Skeletal muscle tissue (tissue), 4 donors: Measurements from ENCODE around the gene SLC9C2. TPM values are rescaled to one million over a fixed set of nuclear protein-coding genes. Genes with fewer than 3 reads are reported as not detected.
"Not testable (repeated sequence)": the region's sequence is repeated elsewhere in the genome, so short reads cannot be mapped to it uniquely, and the experiment has no call there.

Source experiments
- H3K27ac ChIP-seq: one replicate; pipeline ENCODE4 v1.7.0; 2013; ENCODE audit warnings: mild to moderate bottlenecking, low read depth, low read length, inconsistent platforms
- H3K27me3 ChIP-seq, 3 donors: one replicate each; pipeline ENCODE4 v1.7.0; 2013; ENCODE audit warnings: low read length in 3 of 3; ENCODE audit not compliant: control insufficient read depth in 3 of 3, insufficient read depth in 3 of 3
- H3K36me3 ChIP-seq, 3 donors: one replicate each; pipeline ENCODE4 v1.7.0; 2013; ENCODE audit warnings: low read length in 3 of 3; ENCODE audit not compliant: control insufficient read depth in 3 of 3, insufficient read depth in 3 of 3
- H3K4me1 ChIP-seq, 3 donors: one replicate each; pipeline ENCODE4 v1.7.0; 2013; ENCODE audit warnings: low read length in 3 of 3, mild to moderate bottlenecking in 3 of 3; ENCODE audit not compliant: control insufficient read depth in 3 of 3, insufficient read depth in 3 of 3
- H3K4me3 ChIP-seq, 3 donors: one replicate each; pipeline ENCODE4 v1.7.0; 2013; ENCODE audit warnings: low read length in 3 of 3
- H3K9ac ChIP-seq, 3 donors: one replicate each; pipeline ENCODE4 v1.7.0; 2013; ENCODE audit warnings: low read length in 3 of 3, mild to moderate bottlenecking in 3 of 3, moderate library complexity in 2 of 3, low read depth in 1 of 3
- H3K9me3 ChIP-seq, 3 donors: one replicate each; pipeline ENCODE4 v1.7.0; 2013; ENCODE audit warnings: low read length in 3 of 3; ENCODE audit not compliant: control insufficient read depth in 3 of 3
- total RNA-seq: library from RNA; depleted of rRNA; stranded (reverse); fragments of >200 nt; gene quantifications from one replicate; pipeline ENCODE4 v1.2.3, GENCODE V29; 2014
- donor health status: Osteomylitis.

SLC9C2 gene
- total RNA-seq, 1 donor from 2014 or later: under 0.01 TPM

DNA sequence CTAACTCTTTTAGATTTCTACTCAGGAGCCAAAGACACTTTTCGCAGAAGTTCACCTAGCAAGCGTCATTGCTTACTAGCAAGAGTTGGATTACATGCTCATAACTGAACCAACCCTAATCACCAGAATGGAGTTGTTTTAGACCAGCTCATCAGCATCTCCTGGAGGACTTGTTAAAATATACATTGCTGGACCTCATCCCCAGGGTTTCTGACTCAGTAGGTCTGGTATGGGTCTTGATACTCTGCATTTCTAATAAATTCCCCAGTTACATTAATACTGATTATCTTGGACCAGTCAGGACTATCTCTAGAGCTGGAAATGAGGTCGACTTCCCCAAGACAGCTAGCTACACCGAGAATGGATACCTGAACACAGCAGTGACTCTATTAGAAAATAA, 135.4 kb downstream of the SLC9C2 start:
- Histone ChIP-seq H3K9me3 (no peaks in the 10 kb centered on the region), H3K27me3 (no peaks in the 10 kb centered on the region), H3K4me1 (no peaks in the 10 kb centered on the region), H3K4me3 (no peak overlapping the region), H3K36me3 (peaks cover 0 to 3% (median 0%) of the 10 kb centered on the region in 3 donors), H3K27ac (no peak overlapping the region), H3K9ac (no peak overlapping the region)

DNA sequence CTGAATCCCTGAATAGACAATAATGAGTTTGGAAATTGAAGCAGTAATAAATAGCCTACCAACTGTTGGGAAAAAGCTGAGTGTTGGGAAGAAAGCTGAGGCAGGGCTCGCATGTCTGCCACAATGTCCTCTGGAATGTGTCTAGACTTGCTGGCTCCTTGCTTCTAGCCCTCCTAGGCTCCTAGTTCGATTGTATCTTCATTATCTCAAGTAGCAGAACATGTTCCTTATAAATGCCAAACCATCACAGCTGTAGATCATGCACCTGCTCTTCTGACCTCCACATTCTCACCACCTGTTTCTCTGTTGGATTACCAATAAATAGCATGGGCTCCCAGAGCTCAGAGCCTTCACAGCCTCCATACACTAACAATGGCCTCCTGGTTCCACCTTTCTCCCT, 138.7 kb downstream of the SLC9C2 start:
- H3K9ac ChIP-seq, H3K27ac ChIP-seq, H3K4me3 ChIP-seq, H3K27me3 ChIP-seq, H3K4me1 ChIP-seq, H3K9me3 ChIP-seq: not testable (repeated sequence)
- H3K36me3 ChIP-seq: peaks cover 5 to 16% (median 11%) of the 10 kb centered on the region in 3 donors

DNA sequence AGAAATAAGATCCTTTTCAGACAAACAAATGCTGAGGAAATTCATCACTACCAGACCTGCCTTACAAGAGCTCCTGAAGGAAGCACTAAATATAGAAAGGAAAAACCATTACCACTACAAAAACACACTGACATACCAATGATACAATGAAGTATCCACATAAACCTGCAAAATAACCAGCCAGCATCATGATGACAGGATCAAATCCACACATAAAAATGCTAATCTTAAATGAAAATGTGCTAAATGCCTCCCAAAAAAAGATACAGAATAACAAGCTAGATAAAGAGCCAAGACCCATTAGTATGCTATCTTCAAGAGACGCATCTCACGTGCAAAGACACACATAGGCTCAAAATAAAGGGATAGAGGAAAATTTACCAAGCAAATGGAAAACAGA, 140.2 kb downstream of the SLC9C2 start:
- not testable (repeated sequence) for H3K9ac ChIP-seq, H3K4me1 ChIP-seq, H3K9me3 ChIP-seq, H3K27ac ChIP-seq, H3K27me3 ChIP-seq, H3K4me3 ChIP-seq
- H3K36me3 ChIP-seq: peaks cover 5 to 16% (median 11%) of the 10 kb centered on the region in 3 donors

DNA sequence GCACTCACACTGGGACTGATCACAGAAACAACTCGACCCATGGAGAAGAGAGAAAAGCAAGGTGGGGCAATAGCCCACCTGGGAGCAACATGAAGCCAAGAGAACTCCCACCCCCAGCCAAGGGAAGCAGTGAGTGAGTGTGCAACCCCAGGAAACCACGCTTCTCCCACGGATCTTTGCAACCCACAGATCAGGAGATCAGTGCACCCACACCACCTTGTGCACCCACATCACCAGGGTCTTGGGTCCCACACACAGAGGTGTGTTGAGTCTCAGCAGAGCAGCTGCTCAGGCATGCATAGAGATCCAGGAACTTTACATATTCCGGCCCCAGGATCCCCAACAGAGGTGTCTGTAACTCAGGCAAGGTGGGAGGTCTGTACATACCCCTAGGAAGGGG, 143.0 kb downstream of the SLC9C2 start:
- no peak overlapping the region for H3K27ac ChIP-seq
- no peak overlapping the region for H3K9ac ChIP-seq
- H3K27me3 ChIP-seq: no peaks in the 10 kb centered on the region
- H3K9me3 ChIP-seq: no peaks in the 10 kb centered on the region
- H3K4me1 ChIP-seq: peaks cover 0 to 3% (median 0%) of the 10 kb centered on the region in 3 donors
- H3K4me3 ChIP-seq: no peak overlapping the region
- H3K36me3 ChIP-seq: peaks cover 5 to 13% (median 11%) of the 10 kb centered on the region in 3 donors

DNA sequence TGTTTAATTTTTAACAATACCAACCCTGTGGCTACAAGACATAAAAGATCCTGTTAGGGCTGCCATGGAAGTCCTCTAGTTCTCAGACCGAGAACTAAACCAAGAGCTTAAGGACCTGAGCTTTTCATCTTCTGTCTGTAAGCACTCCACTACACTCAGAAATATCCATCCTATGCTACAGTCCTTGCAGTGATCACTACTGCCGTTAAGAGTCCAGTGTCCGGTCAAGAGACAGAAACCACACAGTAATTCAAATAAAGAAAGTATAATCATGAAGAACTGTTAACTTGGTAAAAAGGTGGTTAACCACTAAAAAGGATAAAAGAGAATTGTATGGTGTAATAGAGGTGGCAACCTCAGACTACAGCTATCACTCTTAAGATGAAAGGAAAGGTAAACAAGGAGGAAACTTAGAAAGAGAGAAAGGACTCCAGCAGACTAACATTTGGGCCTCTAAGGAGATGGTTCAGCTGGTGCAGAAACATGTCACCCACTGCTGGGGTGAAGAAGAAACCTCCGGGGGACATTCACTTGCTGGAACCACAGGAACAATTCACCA, 147.8 kb downstream of the SLC9C2 start:
- H3K9ac ChIP-seq: no peak overlapping the region

DNA sequence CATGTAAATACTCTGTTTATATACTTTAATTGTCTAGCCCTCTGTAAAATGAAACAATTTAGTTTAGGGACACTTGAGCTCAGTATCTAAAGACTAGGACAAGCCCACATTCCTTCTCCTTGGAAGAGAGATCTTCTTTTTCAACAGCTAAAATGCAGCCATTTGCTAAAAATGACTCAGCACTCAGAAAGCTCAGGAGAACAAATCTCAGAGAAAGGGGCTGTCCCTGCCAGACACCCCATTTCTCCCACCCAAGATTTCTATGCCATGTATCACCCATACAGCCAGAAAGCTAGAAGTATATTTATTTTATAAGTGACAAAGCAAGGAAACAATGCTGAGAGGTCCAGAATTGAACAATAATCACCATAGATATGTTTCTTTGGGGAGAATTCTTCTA, 148.9 kb downstream of the SLC9C2 start:
- H3K4me1 ChIP-seq: peaks cover 0 to 4% (median 3%) of the 10 kb centered on the region in 3 donors
- no peaks in the 10 kb centered on the region for H3K27me3 ChIP-seq
- no peak overlapping the region for H3K27ac ChIP-seq
- no peak overlapping the region for H3K9ac ChIP-seq
- H3K36me3 ChIP-seq: no peaks in the 10 kb centered on the region
- no peaks in the 10 kb centered on the region for H3K9me3 ChIP-seq
- no peak overlapping the region for H3K4me3 ChIP-seq

More for the DNA sequence above, 147.8 kb downstream of the SLC9C2 start:
- Histone ChIP-seq H3K36me3 (peaks cover 0 to 3% (median 2%) of the 10 kb centered on the region in 3 donors), H3K4me3 (no peak overlapping the region), H3K9me3 (no peaks in the 10 kb centered on the region), H3K4me1 (peaks cover 0 to 6% (median 3%) of the 10 kb centered on the region in 3 donors), H3K27ac (no peak overlapping the region), H3K27me3 (no peaks in the 10 kb centered on the region)

DNA sequence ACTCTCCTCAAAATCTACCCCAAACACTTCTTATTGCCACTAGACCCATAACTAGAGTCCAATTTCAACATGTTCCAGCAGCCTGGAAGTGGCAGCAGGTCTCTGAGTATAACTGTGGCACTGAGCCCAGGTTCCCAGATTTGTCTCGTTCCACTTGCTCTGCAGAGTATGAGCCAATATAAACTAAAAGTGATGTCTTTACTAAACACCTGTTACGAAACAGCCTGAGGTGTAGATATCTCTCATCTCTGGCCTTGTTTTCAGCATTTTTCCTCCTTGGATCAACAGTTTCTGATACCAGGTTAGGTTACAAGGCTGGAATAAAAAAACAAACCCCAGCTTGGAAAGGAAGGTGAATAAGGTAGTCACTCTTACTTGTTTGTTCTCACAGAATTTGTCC, 150.9 kb downstream of the SLC9C2 start:
- H3K9me3 ChIP-seq: no peaks in the 10 kb centered on the region
- no peaks in the 10 kb centered on the region for H3K36me3 ChIP-seq
- peaks cover 0 to 4% (median 3%) of the 10 kb centered on the region in 3 donors for H3K4me1 ChIP-seq
- H3K27ac ChIP-seq: no peak overlapping the region
- no peak overlapping the region for H3K9ac ChIP-seq
- no peaks in the 10 kb centered on the region for H3K27me3 ChIP-seq
- H3K4me3 ChIP-seq: no peak overlapping the region

Other genes starting within 250 kb of the SLC9C2 start
- gene PRDX6, start 125.7 kb downstream of the SLC9C2 start, total RNA-seq: 304 TPM
- gene TEX50, start 32.3 kb upstream of the SLC9C2 start, total RNA-seq: not detected
- not detected for gene ANKRD45, start 66.8 kb upstream of the SLC9C2 start, total RNA-seq
- 26.6 TPM for gene KLHL20, start 111.9 kb upstream of the SLC9C2 start, total RNA-seq
- gene DARS2, start 221.6 kb upstream of the SLC9C2 start, total RNA-seq: 11.5 TPM
- 9.9 TPM for gene CENPL, start 221.8 kb upstream of the SLC9C2 start, total RNA-seq